Iris pigment epithelial cell (primary cell): ENCODE data around the gene TAF4.

Experiments
- DNase-seq: peaks from one replicate; pipeline ENCODE4 v3.0.0-alpha.2; 2011; ENCODE audit warnings: low read depth

Gene TAF4

GRCh38 chr20:62044631-62045030, 21.1 kb downstream of the TAF4 start:
- no peak for DNase-seq

GRCh38 chr20:62043131-62043914, 22.4 kb downstream of the TAF4 start:
- DNase-seq = peak; percentile 52

GRCh38 chr20:62042025-62042820, 23.5 kb downstream of the TAF4 start:
- no peak for DNase-seq

GRCh38 chr20:62040933-62041332, 24.7 kb downstream of the TAF4 start:
- DNase-seq = no peak

GRCh38 chr20:62040381-62040922, 25.2 kb downstream of the TAF4 start:
- no peak for DNase-seq

- DNase-seq = no peak
Measured at GRCh38 chr20:62039738-62040137, 25.9 kb downstream of the TAF4 start.

GRCh38 chr20:62032609-62033368, 32.9 kb downstream of the TAF4 start:
- DNase-seq = no peak

GRCh38 chr20:62031462-62032092, 34.1 kb downstream of the TAF4 start:
- DNase-seq = no peak

GRCh38 chr20:62030834-62031434, 34.7 kb downstream of the TAF4 start:
- DNase-seq = no peak

GRCh38 chr20:62030357-62030756, 35.3 kb downstream of the TAF4 start:
- DNase-seq = no peak

- DNase-seq = no peak
Measured at GRCh38 chr20:62029949-62030348, 35.7 kb downstream of the TAF4 start.

- DNase-seq = no peak
Measured at GRCh38 chr20:62029296-62029695, 36.4 kb downstream of the TAF4 start.

GRCh38 chr20:62028384-62028783, 37.3 kb downstream of the TAF4 start:
- no peak for DNase-seq

- DNase-seq = no peak
Measured at GRCh38 chr20:62027698-62028321, 37.9 kb downstream of the TAF4 start.

- peak; percentile 24 for DNase-seq
Measured at GRCh38 chr20:62027116-62027515, 38.6 kb downstream of the TAF4 start.

- DNase-seq = no peak
Measured at GRCh38 chr20:62026564-62026856, 39.2 kb downstream of the TAF4 start.

- peak; percentile 84 for DNase-seq
Measured at GRCh38 chr20:62025832-62026563, 39.7 kb downstream of the TAF4 start.

- DNase-seq = peak; percentile 21
Measured at GRCh38 chr20:62025394-62025793, 40.3 kb downstream of the TAF4 start.

- DNase-seq = no peak
Measured at GRCh38 chr20:62023935-62024334, 41.7 kb downstream of the TAF4 start.

GRCh38 chr20:62022575-62023139, 43.0 kb downstream of the TAF4 start:
- DNase-seq = no peak
